Upper lobe of right lung (tissue), 1 donor: ENCODE results near the gene SERTAD1. TPM values are rescaled to one million over a fixed set of nuclear protein-coding genes. Genes with fewer than 3 reads are reported as not detected.
"Not testable (repeated sequence)": the region's sequence is repeated elsewhere in the genome, so short reads cannot be mapped to it uniquely, and the experiment has no call there.

Source experiments
- ATAC-seq: fragments of 200-7000 bp; cut with Tn5 transposase; one replicate; pipeline ENCODE4 v1.9.1; 2020; ENCODE audit warnings: mild to moderate bottlenecking, moderate library complexity
- DNase-seq: peaks from one replicate; pipeline ENCODE4 v3.0.0-alpha.2; 2020
- H3K27ac ChIP-seq: fragments of 200-600 bp; one replicate; pipeline ENCODE4 v1.8.0; 2022
- H3K27me3 ChIP-seq: fragments of 200-600 bp; one replicate; pipeline ENCODE4 v1.8.0; 2022; ENCODE audit warnings: mild to moderate bottlenecking
- H3K36me3 ChIP-seq: fragments of 200-600 bp; one replicate; pipeline ENCODE4 v1.8.0; 2022
- H3K4me1 ChIP-seq: fragments of 200-600 bp; one replicate; pipeline ENCODE4 v1.8.0; 2022
- H3K4me3 ChIP-seq: fragments of 200-600 bp; one replicate; pipeline ENCODE4 v1.8.0; 2022; ENCODE audit warnings: mild to moderate bottlenecking
- H3K9me3 ChIP-seq: fragments of 200-600 bp; one replicate; pipeline ENCODE4 v1.8.0; 2022
- CTCF ChIP-seq: fragments of 200-600 bp; IDR thresholded peaks from one replicate; pipeline ENCODE4 v1.8.0; 2022; ENCODE audit warnings: antibody characterized with exemption
- intact Hi-C: fragments of 100-400 bp; cut with DNase I; formaldehyde crosslinking; loops from one replicate; pipeline ENCODE4 v1.11.0; 2022
- total RNA-seq: library from RNA; stranded (reverse); fragmentation: NEBNext Ultra II Directional; extraction: Animal tissue kit (Norgen Biotek cat#: 25700); gene quantifications from one replicate; pipeline ENCODE4 v1.2.1, GENCODE V29; 2021
- donor health status: DM: no; HTN: yes; CAD: no; lungs with severe emphysema.

SERTAD1 gene
- total RNA-seq, 1 donor from 2014 or later: 22.1 TPM

DNA sequence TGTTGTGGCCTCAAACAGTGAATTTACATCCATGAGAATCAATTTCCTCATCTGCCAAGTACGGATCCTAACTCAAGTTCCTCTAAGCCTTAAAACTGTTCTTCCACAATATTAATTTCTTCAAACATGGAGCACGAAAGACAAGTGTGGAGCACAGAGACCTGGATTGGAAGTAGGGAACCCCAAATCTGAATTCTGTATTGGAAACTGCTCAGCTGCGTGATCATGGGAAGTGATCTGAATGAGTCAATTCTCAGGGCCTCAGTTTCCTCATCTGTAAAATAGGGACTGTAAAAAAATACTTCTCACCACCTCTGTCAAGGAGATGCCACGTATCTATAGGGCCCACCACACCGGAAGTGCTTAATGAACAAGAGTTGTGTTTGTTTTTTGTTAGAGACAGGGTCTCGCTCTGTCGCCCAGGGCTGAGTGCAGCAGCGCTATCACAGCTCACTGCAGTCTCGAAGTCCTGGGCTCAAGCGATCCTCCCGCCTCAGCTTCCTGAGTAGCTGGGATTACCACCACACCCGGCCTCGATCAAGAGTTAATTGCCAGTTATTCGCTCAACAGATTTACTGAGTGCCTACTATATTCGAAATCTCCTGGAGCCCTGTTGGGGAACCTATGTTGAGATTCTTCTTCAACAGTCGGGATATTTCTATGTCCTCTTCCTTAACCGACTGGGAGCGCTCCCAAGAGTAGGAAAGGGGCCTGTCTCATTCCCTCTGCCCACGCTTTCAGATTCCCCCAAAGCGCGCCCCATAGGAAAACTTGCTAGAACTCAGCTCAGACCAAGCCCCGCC lies 16.7 kb upstream of the SERTAD1 start:
- DNase-seq: no peak
- no peaks in the 10 kb centered on the region for H3K9me3 ChIP-seq
- peak overlapping the region; percentile 59 for H3K27ac ChIP-seq
- intact Hi-C loops: no loop called here
- no peak for TF ChIP-seq CTCF
- peaks cover 25% of the 10 kb centered on the region for H3K36me3 ChIP-seq
- H3K4me1 ChIP-seq: peaks cover 17% of the 10 kb centered on the region
- no peak for ATAC-seq
- peak overlapping the region; percentile 95 for H3K4me3 ChIP-seq
- no peaks in the 10 kb centered on the region for H3K27me3 ChIP-seq

GRCh38 chr19:40441719-40442253 lies 16.0 kb upstream of the SERTAD1 start:
- no peaks in the 10 kb centered on the region for H3K27me3 ChIP-seq
- H3K4me1 ChIP-seq: peaks cover 17% of the 10 kb centered on the region
- H3K4me3 ChIP-seq: no peak overlapping the region
- ATAC-seq (no peak), DNase-seq (no peak)
- intact Hi-C loops: no loop called here
- H3K27ac ChIP-seq: no peak overlapping the region
- H3K9me3 ChIP-seq: no peaks in the 10 kb centered on the region
- TF ChIP-seq CTCF: no peak
- H3K36me3 ChIP-seq: peaks cover 19% of the 10 kb centered on the region

- DNase-seq (no peak), ATAC-seq (no peak)
- H3K27me3 ChIP-seq: no peaks in the 10 kb centered on the region
- H3K4me3 ChIP-seq: no peak overlapping the region
- peaks cover 22% of the 10 kb centered on the region for H3K4me1 ChIP-seq
- H3K27ac ChIP-seq: no peak overlapping the region
- intact Hi-C loops: no loop called here
- no peak for TF ChIP-seq CTCF
- H3K9me3 ChIP-seq: no peaks in the 10 kb centered on the region
- peaks cover 19% of the 10 kb centered on the region for H3K36me3 ChIP-seq
Observed at GRCh38 chr19:40438284-40438683, 12.5 kb upstream of the SERTAD1 start.

- Histone ChIP-seq H3K36me3 (no peaks in the 10 kb centered on the region), H3K4me3 (peak overlapping the region; percentile 57), H3K9me3 (no peaks in the 10 kb centered on the region), H3K4me1 (peaks cover 21% of the 10 kb centered on the region), H3K27me3 (no peaks in the 10 kb centered on the region), H3K27ac (peak overlapping the region; percentile 95)
- no peak for TF ChIP-seq CTCF
- intact Hi-C loops: no loop called here
- peak; percentile 99 for ATAC-seq
- peak; percentile 96 for DNase-seq
Observed at GRCh38 chr19:40433391-40434216, 7.8 kb upstream of the SERTAD1 start.

- H3K36me3 ChIP-seq, H3K9me3 ChIP-seq, ATAC-seq, DNase-seq, intact Hi-C loops, H3K27me3 ChIP-seq: not testable (repeated sequence)
- Histone ChIP-seq H3K4me1 (peaks cover 21% of the 10 kb centered on the region), H3K27ac (peak overlapping the region; percentile 95), H3K4me3 (peak overlapping the region; percentile 57)
Observed at GRCh38 chr19:40432760-40433159, 7.0 kb upstream of the SERTAD1 start.

DNA sequence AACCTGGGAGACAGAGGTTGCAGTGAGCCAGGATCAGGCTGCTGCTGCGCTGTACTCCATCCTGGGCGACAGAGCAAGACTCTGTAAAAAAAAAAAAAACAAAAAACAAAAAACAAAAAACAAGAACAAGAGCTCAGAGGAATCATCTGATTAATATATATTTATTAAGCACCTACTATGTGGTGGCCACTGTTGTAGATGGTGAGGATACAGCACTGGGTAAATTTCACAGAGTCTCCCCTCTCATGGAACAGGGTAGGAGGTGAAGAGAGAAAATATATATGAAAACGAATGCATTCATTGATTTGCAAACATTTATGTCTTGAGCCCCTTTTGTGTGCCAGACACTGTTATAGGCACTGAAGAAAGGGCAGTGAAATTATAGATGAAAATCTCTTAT lies 5.9 kb upstream of the SERTAD1 start:
- H3K36me3 ChIP-seq: no peaks in the 10 kb centered on the region
- no peaks in the 10 kb centered on the region for H3K9me3 ChIP-seq
- no peak for TF ChIP-seq CTCF
- H3K4me1 ChIP-seq: peaks cover 21% of the 10 kb centered on the region
- ATAC-seq (no peak), DNase-seq (no peak)
- peak overlapping the region; percentile 95 for H3K27ac ChIP-seq
- intact Hi-C loops: no loop called here
- no peak overlapping the region for H3K4me3 ChIP-seq
- no peaks in the 10 kb centered on the region for H3K27me3 ChIP-seq

DNA sequence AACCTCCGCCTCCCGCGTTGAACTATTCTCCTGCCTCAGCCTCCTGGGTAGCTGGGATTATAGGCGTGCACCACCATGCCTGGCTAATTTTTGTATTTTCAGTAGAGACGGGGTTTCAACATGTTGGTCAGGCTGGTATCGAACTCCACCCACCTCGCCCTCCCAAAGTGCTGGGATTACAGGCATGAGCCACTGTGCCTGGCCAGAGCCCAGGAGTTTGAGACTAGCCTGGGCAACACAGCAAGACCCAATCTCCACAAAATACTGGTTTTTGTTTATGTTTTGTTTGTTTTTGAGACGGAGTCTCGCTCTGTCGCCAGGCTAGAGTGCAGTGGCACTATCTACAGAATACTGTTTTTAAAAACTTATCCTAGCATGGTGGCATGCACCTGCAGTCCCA lies 4.5 kb upstream of the SERTAD1 start:
- H3K4me3 ChIP-seq, ATAC-seq, H3K27me3 ChIP-seq, H3K36me3 ChIP-seq, H3K9me3 ChIP-seq, intact Hi-C loops, DNase-seq, H3K27ac ChIP-seq: not testable (repeated sequence)
- peaks cover 25% of the 10 kb centered on the region for H3K4me1 ChIP-seq

- H3K4me1 ChIP-seq: peaks cover 30% of the 10 kb centered on the region
- ATAC-seq, DNase-seq, intact Hi-C loops, H3K9me3 ChIP-seq, H3K36me3 ChIP-seq, H3K27ac ChIP-seq, H3K27me3 ChIP-seq, H3K4me3 ChIP-seq: not testable (repeated sequence)
Observed at GRCh38 chr19:40428197-40428596, 2.4 kb upstream of the SERTAD1 start.
